Calu3 (cell line): Measurements from ENCODE around the gene SPRN. TPM values are rescaled to one million over a fixed set of nuclear protein-coding genes. Genes with fewer than 3 reads are reported as not detected.
A peak's percentile ranks its signal among the peaks of the same experiment; 100 is the strongest.

Experiments
- BruUV-seq: library from RNA; stranded (reverse); fragments of 400-500 nt; replicated peaks from 2 replicates; lab custom pipeline; 2021; lab: Mats Ljungman, UMichigan
- CTCF ChIA-PET: fragments of 300-600 bp; sonication (Branson Sonifier 250); formaldehyde crosslinking; loops from one replicate; lab custom pipeline; 2022; ENCODE audit warnings: antibody characterized with exemption; lab: Charles Lee
- DNase-seq: peaks from one replicate; pipeline ENCODE4 v3.0.0; 2022
- H3K27ac Mint-ChIP-seq: one replicate; pipeline ENCODE4 v1.8.0; 2022; ENCODE audit warnings: mixed read lengths; ENCODE audit not compliant: unreplicated experiment
- H3K27me3 Mint-ChIP-seq: one replicate; pipeline ENCODE4 v1.8.0; 2022; ENCODE audit warnings: mixed read lengths; ENCODE audit not compliant: unreplicated experiment
- H3K36me3 Mint-ChIP-seq: one replicate; pipeline ENCODE4 v1.8.0; 2022; ENCODE audit warnings: mild to moderate bottlenecking, moderate library complexity, mixed read lengths; ENCODE audit not compliant: insufficient read depth, unreplicated experiment
- H3K4me1 Mint-ChIP-seq: one replicate; pipeline ENCODE4 v1.8.0; 2022; ENCODE audit warnings: mild to moderate bottlenecking, low read depth, mixed read lengths; ENCODE audit not compliant: unreplicated experiment
- H3K4me3 Mint-ChIP-seq: one replicate; pipeline ENCODE4 v1.8.0; 2022; ENCODE audit warnings: mild to moderate bottlenecking, low read depth, moderate library complexity, mixed read lengths; ENCODE audit not compliant: unreplicated experiment
- H3K9me3 Mint-ChIP-seq: one replicate; pipeline ENCODE4 v1.8.0; 2022; ENCODE audit warnings: low read depth, mixed read lengths; ENCODE audit not compliant: unreplicated experiment
- intact Hi-C: fragments of 100-400 bp; cut with micrococcal nuclease; formaldehyde crosslinking; loops from one replicate; pipeline ENCODE4 v1.10.0; 2022; ENCODE audit not compliant: unreplicated experiment
- microRNA-seq: library from miRNA; unstranded; fragments of <30 nt; microRNA quantifications from one replicate; pipeline ENCODE4 v1.2.0, GENCODE V29; 2022
- total RNA-seq: library from RNA; stranded (reverse); gene quantifications from 2 replicates; pipeline ENCODE4 v1.2.3, GENCODE V29; 2022
- TF ChIP-seq, protein P1 (sequence below): fragments of 200-600 bp; IDR thresholded peaks from one replicate; pipeline ENCODE4 v1.8.0; 2022; ENCODE audit warnings: antibody characterized with exemption; ENCODE audit not compliant: unreplicated experiment

Gene SPRN
- total RNA-seq, 1 experiment from 2014 or later = not detected

DNA sequence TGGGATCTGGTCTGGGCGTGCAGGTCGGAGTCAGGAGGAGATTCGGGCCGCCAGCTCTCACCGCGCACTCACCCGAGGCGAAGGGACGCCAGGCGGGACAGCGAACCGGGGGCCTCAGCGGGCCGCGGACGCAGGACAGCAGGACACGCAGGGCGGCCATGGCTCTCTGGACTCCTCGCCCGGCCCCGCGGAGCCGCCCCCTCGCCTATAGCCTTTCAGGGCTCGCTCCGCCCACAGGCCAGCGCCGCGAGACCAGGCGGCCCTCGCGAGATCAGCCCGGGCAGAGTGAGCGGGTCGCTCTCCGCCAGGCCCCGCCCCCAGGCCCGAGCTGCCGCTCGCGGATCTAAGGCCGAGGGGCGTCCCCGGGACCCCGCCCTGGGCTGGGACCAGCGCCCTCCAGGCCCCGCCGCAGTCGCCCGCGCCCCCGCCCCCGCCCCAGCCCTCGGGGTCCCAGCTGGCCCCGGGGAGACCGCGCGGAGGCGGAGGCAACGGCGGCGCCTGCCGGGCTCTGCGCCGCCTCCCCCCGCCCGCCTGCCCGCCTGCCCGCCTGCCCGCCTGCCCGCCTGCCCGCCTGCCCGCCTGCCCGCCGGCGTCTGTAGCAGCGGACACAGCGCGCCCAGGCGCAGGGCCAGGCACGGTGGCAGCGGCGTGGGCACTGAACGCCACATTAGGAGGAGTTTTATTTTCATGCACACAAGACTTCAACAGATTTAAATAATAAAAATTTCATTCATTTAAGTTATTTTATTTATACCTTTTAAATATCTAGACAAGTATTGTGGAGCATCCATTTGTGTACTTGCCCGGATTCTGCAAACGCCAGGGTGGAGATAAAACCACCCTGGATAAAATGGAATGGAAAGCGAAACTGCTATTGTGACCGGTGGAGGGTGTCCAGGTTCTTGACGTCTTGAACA is 51.0 kb downstream of the SPRN start, which contains the start of gene ECHS1:
TSS of gene ECHS1 (minus strand) at position 181 of the 917 bp plus-strand sequence. CDS start at position 160, 21 bp downstream.
- TF ChIP-seq, protein P1, sequence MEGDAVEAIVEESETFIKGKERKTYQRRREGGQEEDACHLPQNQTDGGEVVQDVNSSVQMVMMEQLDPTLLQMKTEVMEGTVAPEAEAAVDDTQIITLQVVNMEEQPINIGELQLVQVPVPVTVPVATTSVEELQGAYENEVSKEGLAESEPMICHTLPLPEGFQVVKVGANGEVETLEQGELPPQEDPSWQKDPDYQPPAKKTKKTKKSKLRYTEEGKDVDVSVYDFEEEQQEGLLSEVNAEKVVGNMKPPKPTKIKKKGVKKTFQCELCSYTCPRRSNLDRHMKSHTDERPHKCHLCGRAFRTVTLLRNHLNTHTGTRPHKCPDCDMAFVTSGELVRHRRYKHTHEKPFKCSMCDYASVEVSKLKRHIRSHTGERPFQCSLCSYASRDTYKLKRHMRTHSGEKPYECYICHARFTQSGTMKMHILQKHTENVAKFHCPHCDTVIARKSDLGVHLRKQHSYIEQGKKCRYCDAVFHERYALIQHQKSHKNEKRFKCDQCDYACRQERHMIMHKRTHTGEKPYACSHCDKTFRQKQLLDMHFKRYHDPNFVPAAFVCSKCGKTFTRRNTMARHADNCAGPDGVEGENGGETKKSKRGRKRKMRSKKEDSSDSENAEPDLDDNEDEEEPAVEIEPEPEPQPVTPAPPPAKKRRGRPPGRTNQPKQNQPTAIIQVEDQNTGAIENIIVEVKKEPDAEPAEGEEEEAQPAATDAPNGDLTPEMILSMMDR = no peak
- DNase-seq = peak; percentile 94
- BruUV-seq = no TSS peak
- no peaks in the 10 kb centered on the region for H3K9me3 Mint-ChIP-seq
- peaks cover 11% of the 10 kb centered on the region for H3K36me3 Mint-ChIP-seq
- CTCF ChIA-PET = no interaction called here
- no peaks in the 10 kb centered on the region for H3K27me3 Mint-ChIP-seq
- H3K4me1 Mint-ChIP-seq = peaks cover 9% of the 10 kb centered on the region
- intact Hi-C loops = no loop called here
- peak within 1 kb of the TSS; percentile 92 for H3K4me3 Mint-ChIP-seq
- H3K27ac Mint-ChIP-seq = peak within 1 kb of the TSS; percentile 69

DNA sequence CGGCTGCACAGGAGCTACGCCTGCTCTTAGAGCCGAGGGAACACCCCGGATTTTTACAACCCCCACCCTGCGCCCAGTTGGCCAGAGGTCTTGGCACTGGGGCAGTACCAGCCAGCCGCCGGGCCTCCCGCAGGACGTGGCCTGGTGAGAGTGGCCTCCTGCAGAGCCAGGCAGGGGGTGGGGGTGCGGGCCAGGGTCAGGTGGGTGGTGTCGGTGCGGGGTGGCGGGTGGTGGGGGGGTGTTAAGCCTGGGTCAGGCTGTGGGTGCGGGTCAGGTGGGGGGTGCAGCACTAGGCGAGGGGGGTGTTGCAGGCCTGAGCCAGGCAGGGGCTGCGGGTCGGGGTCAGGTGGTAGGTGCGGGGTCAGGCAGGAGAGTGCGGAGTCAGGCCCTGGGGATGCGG is 51.9 kb downstream of the SPRN start:
- H3K36me3 Mint-ChIP-seq = peaks cover 12% of the 10 kb centered on the region
- DNase-seq = no peak
- H3K9me3 Mint-ChIP-seq = no peaks in the 10 kb centered on the region
- no TSS peak for BruUV-seq
- H3K4me3 Mint-ChIP-seq = peak overlapping the region; percentile 92
- no peaks in the 10 kb centered on the region for H3K27me3 Mint-ChIP-seq
- intact Hi-C loops = no loop called here
- TF ChIP-seq, protein P1 = no peak
- CTCF ChIA-PET = no interaction called here
- H3K27ac Mint-ChIP-seq = no peak overlapping the region
- peaks cover 9% of the 10 kb centered on the region for H3K4me1 Mint-ChIP-seq

Small RNAs within 50 kb of the gene (microRNA-seq; reads per million reads assigned to microRNA genes)
- 5.3 reads per million, percentile 16 among the genes with 10 or more reads in this experiment for gene MIR3944

Other genes starting within 250 kb of the SPRN start
- gene UTF1, start 194.4 kb downstream of the SPRN start, total RNA-seq = not detected in 2 replicates
- not detected in 2 replicates for gene VENTX, start 186.8 kb downstream of the SPRN start, total RNA-seq
- gene ADAM8, start 147.8 kb downstream of the SPRN start, total RNA-seq = 40.4 and 54.4 TPM in 2 replicates
- 41.0 and 47.2 TPM in 2 replicates for gene TUBGCP2, start 115.8 kb downstream of the SPRN start, total RNA-seq
- gene ZNF511, start 115.7 kb downstream of the SPRN start, total RNA-seq = 21.2 and 24.0 TPM in 2 replicates
- not detected in 2 replicates for gene CALY, start 87.7 kb downstream of the SPRN start, total RNA-seq
- gene PRAP1, start 77.3 kb downstream of the SPRN start, total RNA-seq = not detected in 2 replicates
- gene FUOM, start 66.6 kb downstream of the SPRN start, total RNA-seq = 11.5 and 15.0 TPM in 2 replicates
- gene ECHS1, start 51.3 kb downstream of the SPRN start, total RNA-seq = 53.5 and 58.1 TPM in 2 replicates
- 1.4 and 2.9 TPM in 2 replicates for gene PAOX, start 45.4 kb downstream of the SPRN start, total RNA-seq
- gene MTG1, start 30.5 kb downstream of the SPRN start, total RNA-seq = 37.8 and 39.5 TPM in 2 replicates
- 1.8 and 2.2 TPM in 2 replicates for gene SCART1, start 29.3 kb upstream of the SPRN start, total RNA-seq
- 1.7 and 3.5 TPM in 2 replicates for gene CYP2E1, start 102.7 kb upstream of the SPRN start, total RNA-seq
- gene SYCE1, start 141.0 kb upstream of the SPRN start, total RNA-seq = not detected in 2 replicates
- not detected in 2 replicates for gene FRG2B, start 202.2 kb upstream of the SPRN start, total RNA-seq